GM21717 (cell line): ENCODE results near the gene DIPK1A.

ENCODE experiments used
- ATAC-seq: cut with Tn5 transposase; IDR thresholded peaks from one replicate; pipeline ENCODE4 v1.9.1; 2021; ENCODE audit warnings: mild to moderate bottlenecking, moderate library complexity; ENCODE audit not compliant: unreplicated experiment

The DIPK1A gene

GRCh38 chr1:92843429-92844352 lies 117.6 kb downstream of the DIPK1A start:
- no peak for ATAC-seq

GRCh38 chr1:92843046-92843423 lies 118.2 kb downstream of the DIPK1A start:
- no peak for ATAC-seq

- no peak for ATAC-seq
Observed at GRCh38 chr1:92842082-92843045, 118.9 kb downstream of the DIPK1A start.

- no peak for ATAC-seq
Observed at GRCh38 chr1:92840600-92840999, 120.7 kb downstream of the DIPK1A start.

GRCh38 chr1:92839442-92839841 lies 121.8 kb downstream of the DIPK1A start:
- ATAC-seq = no peak

GRCh38 chr1:92838519-92838918 lies 122.7 kb downstream of the DIPK1A start:
- ATAC-seq = no peak

- no peak for ATAC-seq
Observed at GRCh38 chr1:92837062-92837461, 124.2 kb downstream of the DIPK1A start.

GRCh38 chr1:92834617-92835016 lies 126.6 kb downstream of the DIPK1A start:
- no peak for ATAC-seq

GRCh38 chr1:92833840-92834239 lies 127.4 kb downstream of the DIPK1A start:
- ATAC-seq = no peak

GRCh38 chr1:92832537-92833114 lies 128.6 kb downstream of the DIPK1A start:
- no peak for ATAC-seq

- ATAC-seq = peak; percentile 85
Observed at GRCh38 chr1:92831762-92832536, 129.3 kb downstream of the DIPK1A start, which contains the start of gene RPL5. Gene RPL5, plus strand, starts transcription at chr1:92832040. Its CDS starts 75 bp downstream, at chr1:92832115.

GRCh38 chr1:92831368-92831761 lies 129.9 kb downstream of the DIPK1A start:
- ATAC-seq = no peak

- ATAC-seq = no peak
Observed at GRCh38 chr1:92826792-92827191, 134.5 kb downstream of the DIPK1A start.

- no peak for ATAC-seq
Observed at GRCh38 chr1:92822879-92823278, 138.4 kb downstream of the DIPK1A start.

- no peak for ATAC-seq
Observed at GRCh38 chr1:92820551-92820950, 140.7 kb downstream of the DIPK1A start.

- ATAC-seq = no peak
Observed at GRCh38 chr1:92820024-92820423, 141.2 kb downstream of the DIPK1A start.

GRCh38 chr1:92817986-92818764 lies 143.1 kb downstream of the DIPK1A start:
- ATAC-seq = peak; percentile 63

- ATAC-seq = no peak
Observed at GRCh38 chr1:92817137-92817697, 144.0 kb downstream of the DIPK1A start.

GRCh38 chr1:92816732-92817131 lies 144.5 kb downstream of the DIPK1A start:
- ATAC-seq = no peak
